ENCODE data around the gene NAT9.

Gene NAT9

GRCh38 chr17:74804683-74805082, 28.5 kb upstream of the NAT9 start:
- DNase-seq = no peak

DNA sequence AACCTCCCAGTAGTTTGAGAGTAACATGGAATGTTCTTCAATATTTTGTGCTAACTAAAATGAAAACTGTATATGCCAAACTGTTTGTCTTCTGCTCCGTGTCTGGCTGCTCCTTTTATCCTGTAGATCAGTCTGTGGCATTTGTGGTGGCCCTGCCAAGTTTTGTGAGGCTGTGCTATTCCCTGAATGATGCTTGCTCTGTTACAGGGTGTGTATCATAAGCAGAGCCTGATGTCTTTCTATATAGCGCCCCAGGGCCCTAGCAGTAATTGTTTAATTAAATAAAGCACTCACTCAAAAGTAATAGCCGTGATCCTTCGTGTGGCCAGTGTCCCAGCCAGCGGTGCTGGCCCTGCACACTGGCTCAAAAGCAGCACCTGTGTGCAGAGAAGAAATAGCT, 27.8 kb upstream of the NAT9 start:
- DNase-seq = no peak

- DNase-seq = no peak
Observed at GRCh38 chr17:74803388-74803930, 27.3 kb upstream of the NAT9 start.

DNA sequence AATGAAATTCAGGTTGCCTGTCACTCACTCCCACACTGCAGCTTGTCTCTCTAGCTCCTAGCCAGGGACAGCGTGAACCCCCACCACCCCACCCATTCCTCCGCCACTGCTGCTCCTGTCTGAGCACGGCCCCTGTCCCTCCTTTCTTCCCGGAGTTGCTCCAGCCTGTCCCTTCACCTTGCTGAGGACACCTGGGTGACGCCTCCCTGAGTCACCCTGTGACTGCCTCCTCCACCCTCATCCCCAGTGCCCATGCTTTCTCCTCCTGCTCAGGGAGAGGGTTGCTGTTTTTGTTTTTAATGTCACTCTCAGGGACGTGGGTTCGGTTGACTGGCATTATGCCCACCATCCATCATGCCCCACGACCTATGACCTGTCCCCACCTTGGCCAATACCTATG, 25.8 kb upstream of the NAT9 start:
- no peak for DNase-seq

- DNase-seq = no peak
Observed at GRCh38 chr17:74800531-74800930, 24.4 kb upstream of the NAT9 start.

- DNase-seq = no peak
Observed at GRCh38 chr17:74799097-74799496, 23.0 kb upstream of the NAT9 start.

GRCh38 chr17:74798239-74798707, 22.1 kb upstream of the NAT9 start:
- no peak for DNase-seq

- no peak for DNase-seq
Observed at GRCh38 chr17:74797824-74798223, 21.7 kb upstream of the NAT9 start.

GRCh38 chr17:74796866-74797265, 20.7 kb upstream of the NAT9 start:
- DNase-seq = no peak

- DNase-seq = no peak
Observed at GRCh38 chr17:74796211-74796610, 20.1 kb upstream of the NAT9 start.

- no peak for DNase-seq
Observed at GRCh38 chr17:74795327-74796020, 19.3 kb upstream of the NAT9 start.

- no peak for DNase-seq
Observed at GRCh38 chr17:74792586-74793105, 16.5 kb upstream of the NAT9 start.

GRCh38 chr17:74790161-74791058, 14.3 kb upstream of the NAT9 start:
- DNase-seq = no peak

GRCh38 chr17:74786431-74787055, 10.4 kb upstream of the NAT9 start:
- no peak for DNase-seq

DNA sequence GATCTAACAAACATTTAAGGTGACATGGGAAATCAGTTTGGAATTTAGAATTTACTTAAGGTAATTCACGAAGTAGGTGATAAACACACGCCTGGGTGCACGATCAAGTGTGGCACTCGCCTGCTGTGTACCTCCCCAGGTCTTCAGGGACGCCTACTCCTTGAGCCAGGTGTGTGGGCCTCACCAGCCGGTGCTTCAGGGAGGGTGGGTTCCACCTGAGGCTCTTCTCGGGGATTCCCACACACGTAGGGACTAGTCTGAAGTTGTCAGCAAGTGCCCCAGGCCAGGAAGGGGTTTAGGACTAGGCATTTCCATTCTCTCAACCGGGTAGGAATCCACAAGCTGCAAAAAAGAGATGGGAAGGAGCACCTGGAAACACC, 9.8 kb upstream of the NAT9 start:
- DNase-seq = no peak

DNA sequence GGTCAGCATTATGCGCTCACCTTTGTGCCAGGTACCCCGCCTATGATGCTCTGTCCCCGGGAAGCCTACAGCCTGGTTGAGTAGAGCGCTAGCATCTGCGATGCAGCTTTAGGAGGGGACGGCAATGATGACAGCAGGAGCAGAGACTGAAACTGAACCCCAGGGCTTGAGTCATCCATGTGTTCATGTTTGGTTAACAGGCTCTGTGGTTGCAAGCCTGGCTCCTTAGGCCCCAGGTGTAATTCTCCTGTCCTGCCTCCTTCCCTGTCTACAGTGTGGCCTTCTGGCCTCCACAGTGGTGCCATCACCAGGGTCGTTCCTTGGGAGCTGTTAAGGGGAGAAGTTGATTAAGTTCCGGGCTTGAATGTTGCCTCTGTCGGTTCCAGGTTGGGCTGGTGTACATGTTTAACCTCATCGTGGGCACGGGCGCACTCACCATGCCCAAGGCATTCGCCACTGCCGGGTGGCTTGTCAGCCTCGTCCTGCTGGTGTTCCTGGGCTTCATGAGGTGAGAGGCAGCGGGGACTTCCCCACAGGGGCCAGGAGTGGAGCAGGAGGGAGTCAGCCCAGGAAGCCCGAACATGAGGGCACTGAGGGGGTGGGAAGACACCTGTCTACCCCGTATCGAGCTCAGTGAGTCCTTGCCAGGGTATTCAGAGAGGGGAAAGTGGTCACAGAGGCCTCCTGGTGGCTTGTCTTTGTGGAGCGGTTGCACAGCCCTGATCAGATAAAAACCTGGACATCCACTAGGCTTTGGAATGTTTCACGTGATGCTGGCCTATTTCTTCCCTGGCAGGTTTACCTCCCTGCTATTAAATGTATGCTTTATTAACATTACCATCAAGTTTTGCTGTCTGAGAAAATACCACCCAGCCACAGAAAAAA, 9.2 kb upstream of the NAT9 start:
- no peak for DNase-seq

DNA sequence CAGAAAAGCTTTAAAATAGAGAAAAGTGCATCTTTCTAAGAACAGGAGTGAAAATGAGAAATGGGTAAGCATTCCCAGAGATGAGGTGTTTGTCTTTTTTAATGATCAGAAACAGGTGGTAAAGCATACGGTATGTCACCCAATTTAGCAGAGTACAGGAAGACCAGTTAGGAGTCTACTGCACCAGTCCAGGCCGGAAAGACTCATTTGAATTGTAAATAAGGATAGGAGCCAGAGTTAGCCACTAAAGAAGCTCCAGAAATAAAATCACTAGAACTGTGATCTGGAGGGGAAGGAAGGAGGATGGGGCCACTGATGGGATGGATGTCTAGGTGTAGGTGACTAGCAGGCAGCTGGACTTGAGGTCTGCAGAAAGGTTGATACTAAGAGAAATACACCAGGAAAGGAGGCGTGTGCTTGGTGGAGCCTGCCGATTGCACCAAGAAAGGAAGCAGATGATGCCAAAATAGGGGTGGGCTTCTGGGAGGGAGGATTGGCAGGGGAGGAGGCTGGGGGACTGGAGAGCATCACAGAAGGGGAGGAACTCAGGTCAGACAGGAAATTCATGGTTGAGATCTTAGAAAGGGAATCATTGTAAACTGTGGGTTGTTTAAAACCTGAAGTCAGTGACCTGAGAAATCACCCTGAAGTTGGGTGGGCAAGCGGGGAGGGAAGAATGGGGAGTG, 8.1 kb upstream of the NAT9 start:
- no peak for DNase-seq

- no peak for DNase-seq
Observed at GRCh38 chr17:74782571-74782970, 6.4 kb upstream of the NAT9 start.

DNA sequence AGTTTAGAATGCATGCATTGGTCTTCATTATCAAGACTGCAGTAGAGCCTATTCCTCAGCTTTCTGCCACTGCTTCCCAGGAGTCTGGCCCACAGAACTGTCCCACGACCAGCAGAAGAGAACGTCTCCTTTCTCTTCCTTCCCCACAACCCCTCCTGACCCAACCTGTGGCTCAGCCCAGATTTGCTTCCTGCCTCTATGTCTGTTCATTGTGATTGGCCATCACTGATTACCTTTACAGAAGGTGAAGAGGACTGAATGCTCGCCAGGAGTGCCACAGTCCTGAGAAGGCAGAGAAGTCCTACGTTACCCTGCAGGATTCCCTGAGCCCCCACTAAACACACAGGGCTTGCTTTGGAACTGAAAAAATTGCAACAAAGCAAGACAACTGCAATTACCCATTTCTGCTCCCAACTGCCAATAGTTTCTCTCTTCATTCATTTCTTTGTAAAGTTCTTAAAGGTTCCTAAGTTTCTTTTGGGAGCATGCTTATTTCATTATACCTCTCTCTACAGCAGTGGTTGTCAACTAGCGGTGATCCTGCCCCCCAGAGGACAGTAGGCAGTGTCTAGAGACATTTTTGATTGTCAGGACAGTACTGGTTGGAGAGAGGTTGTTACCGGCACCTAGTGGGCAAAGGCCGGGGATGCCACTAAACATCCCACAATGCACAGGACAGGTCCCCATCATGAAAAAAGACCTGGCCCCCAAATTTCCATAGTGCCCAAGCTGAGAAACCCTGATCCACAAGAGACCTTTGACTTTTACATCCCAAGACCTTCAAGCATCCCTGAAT, 4.5 kb upstream of the NAT9 start:
- peak; percentile 83 for DNase-seq

GRCh38 chr17:74779948-74780400, 3.8 kb upstream of the NAT9 start:
- no peak for DNase-seq

DNA sequence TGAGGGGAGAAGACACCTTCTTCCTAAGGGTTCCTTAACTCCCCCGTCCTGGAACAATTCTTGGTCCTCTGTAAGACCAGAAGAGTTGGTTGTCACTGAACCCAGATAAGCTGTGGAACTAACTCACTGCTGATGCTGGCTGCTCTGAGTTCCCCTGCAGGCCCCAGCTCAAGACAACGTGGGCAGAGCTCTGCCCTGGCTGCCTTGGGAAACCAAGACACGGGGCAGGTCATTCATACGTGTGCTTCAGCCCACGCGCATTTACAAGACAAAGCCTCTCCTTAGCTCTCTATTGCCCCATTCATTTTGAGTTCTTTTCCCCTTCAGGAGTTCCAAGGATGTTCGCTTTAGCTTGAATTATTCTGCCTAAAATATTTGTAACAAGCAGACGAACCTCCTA, 3.4 kb upstream of the NAT9 start:
- DNase-seq = no peak
